GM21717 (cell line): ENCODE measurements around the gene TMEM269.

Experiments
- ATAC-seq: cut with Tn5 transposase; IDR thresholded peaks from one replicate; pipeline ENCODE4 v1.9.1; 2021; ENCODE audit warnings: mild to moderate bottlenecking, moderate library complexity; ENCODE audit not compliant: unreplicated experiment

The TMEM269 gene

DNA sequence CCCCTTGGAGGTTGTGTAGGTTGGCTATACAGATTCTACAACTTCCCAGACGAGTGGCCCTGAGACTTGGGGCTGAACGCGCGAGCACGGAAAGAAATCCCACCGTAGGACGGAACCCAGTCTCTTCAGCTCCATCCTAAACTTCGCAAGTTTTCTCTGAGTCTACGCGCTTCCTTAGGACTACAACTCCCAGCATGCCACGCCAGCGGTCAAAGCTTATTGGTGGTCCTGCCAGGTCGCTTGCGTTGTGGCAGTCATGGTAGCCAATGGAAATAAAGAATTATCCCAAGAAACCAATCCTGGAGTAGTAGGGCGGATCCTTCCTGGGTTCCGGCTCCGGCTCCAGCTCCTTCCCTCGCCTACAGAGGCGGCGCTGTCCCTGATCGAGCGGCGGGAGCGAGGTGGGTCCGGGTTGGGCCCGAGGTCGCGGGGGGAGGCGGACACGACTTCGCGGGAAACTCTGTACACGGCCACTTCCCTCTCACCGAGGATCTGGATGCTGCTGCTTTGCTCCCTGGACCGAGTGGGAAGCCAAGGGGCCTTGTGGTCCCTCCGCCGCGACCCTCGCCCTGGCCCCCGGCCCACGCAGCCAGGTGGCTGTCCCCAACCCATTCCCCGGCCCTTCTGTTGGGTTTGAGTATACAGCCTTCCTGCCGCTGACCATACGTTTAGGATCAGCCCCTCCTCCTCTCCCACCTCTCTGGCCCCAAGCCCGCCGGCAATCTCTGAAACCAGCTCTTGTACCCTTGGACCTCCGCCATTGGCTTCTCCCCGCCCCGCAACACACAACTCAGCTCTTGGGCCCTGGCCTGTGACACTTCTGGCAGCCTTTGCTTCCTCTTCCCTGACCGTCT is 61.7 kb downstream of the TMEM269 start, which contains the start of gene ZNF691:
TSS of gene ZNF691 (plus strand) at position 357 of the 854 bp plus-strand sequence. CDS start 3,046 bp downstream, outside the sequence.
- ATAC-seq = peak; percentile 82

DNA sequence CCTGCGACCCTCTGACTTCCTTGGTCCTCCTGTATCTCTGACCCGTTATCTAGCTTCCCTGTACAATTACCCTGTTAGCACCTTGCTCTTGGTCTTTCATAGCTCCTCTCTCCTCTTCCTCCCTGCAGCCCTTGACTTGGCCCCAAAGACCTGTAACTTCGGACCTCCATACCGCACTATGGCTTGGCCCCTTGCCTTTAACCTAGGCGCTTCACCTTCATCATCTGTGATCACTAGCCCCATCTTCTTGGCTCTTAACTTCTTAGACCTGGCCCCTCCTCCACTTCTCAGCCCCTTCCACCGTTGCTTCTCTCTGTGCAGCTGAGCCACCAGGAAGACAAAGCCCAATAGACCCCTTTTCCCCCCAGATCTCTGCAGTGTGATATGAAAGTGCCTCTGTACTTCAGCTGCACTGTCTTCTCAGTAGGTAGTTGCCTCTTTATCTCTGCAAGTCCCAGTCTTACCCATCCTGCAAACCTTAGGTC is 62.4 kb downstream of the TMEM269 start:
- ATAC-seq = peak; percentile 12

DNA sequence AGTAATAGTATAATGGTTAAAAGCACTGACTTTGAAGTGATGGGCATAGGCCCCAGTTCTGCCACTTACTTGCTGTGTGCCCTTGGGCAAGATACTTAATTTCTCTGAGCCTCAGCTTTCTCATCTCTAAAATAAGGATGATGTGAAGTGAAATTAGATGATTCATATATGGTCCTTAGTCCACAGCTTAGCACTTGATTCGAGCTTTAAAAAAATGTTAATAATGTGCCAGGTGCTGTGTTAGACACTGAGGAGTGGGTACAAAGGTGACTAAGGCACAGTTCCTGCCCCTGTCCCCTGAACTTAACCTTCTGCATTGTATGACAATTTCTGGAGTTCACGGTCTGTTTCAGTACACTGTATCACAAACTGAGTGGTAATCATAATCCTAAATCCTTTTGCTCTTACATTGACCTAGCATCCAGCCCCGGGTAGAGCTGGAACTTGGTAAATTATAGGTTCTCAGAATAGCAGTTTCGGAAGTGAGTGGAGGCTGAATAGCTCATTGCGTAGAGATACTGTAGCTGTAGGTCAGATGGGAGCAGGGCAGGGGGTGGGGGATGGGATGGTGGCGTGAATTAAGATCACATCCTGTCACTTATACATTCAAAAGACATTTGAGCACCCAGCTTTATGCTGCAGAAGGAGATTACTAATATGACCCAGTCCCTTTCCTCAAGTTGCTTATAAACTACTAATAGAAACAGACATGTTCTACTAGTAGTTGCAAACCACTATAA is 63.1 kb downstream of the TMEM269 start:
- ATAC-seq = no peak

DNA sequence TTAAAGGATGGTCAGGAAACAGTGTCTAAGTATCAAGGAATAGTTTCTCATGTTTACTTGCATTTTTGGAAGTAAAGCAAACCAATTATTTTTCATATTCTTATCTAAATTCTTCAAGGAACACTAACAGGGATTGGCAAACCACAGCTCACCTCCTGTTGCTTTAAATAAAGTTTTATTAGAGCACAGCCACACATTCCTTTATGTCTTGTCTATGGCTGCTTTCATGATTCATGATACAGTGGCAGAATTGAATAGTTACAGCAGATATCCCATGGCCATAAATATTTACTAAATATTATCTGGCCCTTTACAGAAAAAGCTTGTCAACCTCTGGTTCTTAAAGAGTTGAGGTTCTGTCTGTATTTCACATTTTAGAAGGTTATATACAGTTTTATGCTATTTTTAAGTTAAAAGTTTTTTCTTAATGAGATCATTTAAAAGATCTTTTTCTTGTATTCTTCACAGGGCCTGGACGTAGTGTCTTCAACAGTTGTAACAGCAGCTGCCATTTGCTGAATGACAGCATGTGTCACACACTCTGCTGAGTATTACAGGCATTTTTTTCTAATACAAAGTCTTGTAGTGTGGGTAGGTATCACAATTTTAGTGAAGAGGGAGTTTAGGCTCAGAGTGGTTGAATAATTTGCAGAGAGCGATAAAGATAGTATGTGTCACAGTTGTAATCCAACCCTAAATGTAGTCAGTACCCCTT is 64.2 kb downstream of the TMEM269 start:
- no peak for ATAC-seq

DNA sequence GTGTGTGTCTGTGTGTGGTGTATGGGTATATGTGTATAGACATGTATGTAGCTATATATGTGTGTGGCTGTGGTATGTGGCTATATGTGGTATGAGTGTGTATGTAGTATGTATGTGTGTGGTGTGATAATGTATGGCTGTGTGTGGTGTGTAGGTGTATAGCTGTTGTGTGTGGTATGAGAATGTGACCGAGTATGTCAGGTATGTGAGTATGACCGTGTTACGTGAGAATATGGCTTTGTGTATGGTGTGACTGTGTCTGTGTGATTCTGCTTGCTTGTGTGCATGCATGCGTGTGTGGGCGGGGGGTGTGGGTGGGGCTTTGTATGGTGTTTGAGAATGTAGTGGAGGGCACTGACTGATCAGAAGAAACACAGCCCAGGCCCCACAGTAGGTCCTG is 65.2 kb downstream of the TMEM269 start:
- ATAC-seq = no peak
